HepG2 (cell line): Measurements from ENCODE around the gene PRRC2A. TPM values are rescaled to one million over a fixed set of nuclear protein-coding genes. Genes with fewer than 3 reads are reported as not detected.

ENCODE experiments used
- HNF4A ChIP-seq: sonication (generic); formaldehyde crosslinking; IDR thresholded peaks from 2 replicates; pipeline ENCODE4 v1.4.0; 2020; ENCODE audit warnings: missing genetic modification reagents
- KDM5B ChIP-seq: sonication (generic); formaldehyde crosslinking; IDR thresholded peaks from 2 replicates; pipeline ENCODE4 v1.4.0; 2020; ENCODE audit warnings: missing genetic modification reagents, mild to moderate bottlenecking, borderline replicate concordance
- MNT ChIP-seq: fragments of 450-650 bp; IDR thresholded peaks from 2 replicates; pipeline ENCODE4 v1.6.1; 2016
- NPAS2 ChIP-seq: sonication (generic); formaldehyde crosslinking; IDR thresholded peaks from 2 replicates; pipeline ENCODE4 v1.8.0; 2022; ENCODE audit warnings: mild to moderate bottlenecking, missing genetic modification reagents, borderline replicate concordance
- SKI ChIP-seq: fragments of 450-650 bp; IDR thresholded peaks from one replicate; pipeline ENCODE4 v1.6.1; 2018; ENCODE audit warnings: mild to moderate bottlenecking; ENCODE audit not compliant: partially characterized antibody
- SOX6 ChIP-seq, 2 experiments: fragments of 450-650 bp in 1 of 2; sonication (generic) in 1 of 2; formaldehyde crosslinking in 1 of 2; IDR thresholded peaks; 2 replicates each; pipeline versions ENCODE4 v1.4.0 to v1.6.1; 2017 to 2020; ENCODE audit warnings: antibody characterized with exemption in 1 of 2, mild to moderate bottlenecking in 1 of 2, missing genetic modification reagents in 1 of 2
- SP4 ChIP-seq: sonication (generic); formaldehyde crosslinking; IDR thresholded peaks from 2 replicates; pipeline ENCODE4 v1.8.1; 2023; ENCODE audit warnings: mild to moderate bottlenecking, missing genetic modification reagents
- SYNCRIP ChIP-seq: fragments of 200-400 bp; formaldehyde crosslinking; IDR thresholded peaks from 2 replicates; pipeline ENCODE4 v1.6.1; 2018; ENCODE audit warnings: mild to moderate bottlenecking, low read depth, low read length; ENCODE audit not compliant: insufficient read depth
- THYN1 ChIP-seq: sonication (generic); formaldehyde crosslinking; IDR thresholded peaks from 2 replicates; pipeline ENCODE4 v1.8.1; 2023; ENCODE audit warnings: low read depth, mild to moderate bottlenecking, moderate library complexity, missing genetic modification reagents, borderline replicate concordance
- TRIM22 ChIP-seq: fragments of 450-650 bp; IDR thresholded peaks from 2 replicates; pipeline ENCODE4 v1.6.1; 2017
- ZBTB3 ChIP-seq: sonication (generic); formaldehyde crosslinking; IDR thresholded peaks from 2 replicates; pipeline ENCODE4 v1.4.0; 2020; ENCODE audit warnings: low read depth, mild to moderate bottlenecking, moderate library complexity, missing genetic modification reagents, borderline replicate concordance
- ZFP62 ChIP-seq: sonication (generic); formaldehyde crosslinking; IDR thresholded peaks from 2 replicates; pipeline ENCODE4 v1.4.0; 2020; ENCODE audit warnings: missing genetic modification reagents
- ZNF496 ChIP-seq: sonication (generic); formaldehyde crosslinking; IDR thresholded peaks from 2 replicates; pipeline ENCODE4 v1.8.1; 2023; ENCODE audit warnings: mild to moderate bottlenecking, moderate library complexity, missing genetic modification reagents; ENCODE audit not compliant: insufficient replicate concordance
- ZNF7 ChIP-seq: IDR thresholded peaks from 2 replicates; pipeline ENCODE4 v1.6.1; 2016; ENCODE audit warnings: missing biosample characterization, missing genetic modification reagents
- polyA plus RNA-seq, 8 experiments: library from polyadenylated mRNA; depleted of rRNA in 3 of 8; stranded (reverse) in 7 of 8; unstranded in 1 of 8; fragments of >200 nt; fragmentation: Illumina TruSeq in 4 of 8; extraction: Trizol in 4 of 8; gene quantifications; 2 replicates each; pipeline versions ENCODE4 v1.2.1 to v1.2.3, GENCODE V29; 2011 to 2016; ENCODE audit warnings: low read depth in 4 of 8, missing spikeins in 1 of 8, mixed read lengths in 1 of 8; ENCODE audit not compliant: insufficient read depth in 1 of 8
- total RNA-seq, 5 experiments: library from RNA; depleted of rRNA; stranded (reverse); fragments of >200 nt; fragmentation: Illumina TruSeq; extraction: Trizol; gene quantifications; 2 replicates each; pipeline ENCODE4 v1.2.3, GENCODE V29; 2016; ENCODE audit warnings: low read depth in 1 of 5
- TF ChIP-seq, protein P1 (sequence below): sonication (generic); formaldehyde crosslinking; IDR thresholded peaks from 2 replicates; pipeline ENCODE4 v1.5.0; 2020; ENCODE audit warnings: mild to moderate bottlenecking, missing genetic modification reagents, borderline replicate concordance
- TF ChIP-seq, protein P2 (sequence below): IDR thresholded peaks from 2 replicates; pipeline ENCODE4 v1.6.1; 2016; ENCODE audit warnings: mild to moderate bottlenecking
- TF ChIP-seq, protein P3 (sequence below): sonication (generic); formaldehyde crosslinking; IDR thresholded peaks from 2 replicates; pipeline ENCODE4 v1.4.0; 2020; ENCODE audit warnings: low read depth, missing genetic modification reagents

PRRC2A gene
- total and polyA plus RNA-seq, 2 of the 13 experiments (the other 11 are each of a cell fraction or from before 2014, with no cell fraction given), result 38.9 to 47.4 TPM

DNA sequence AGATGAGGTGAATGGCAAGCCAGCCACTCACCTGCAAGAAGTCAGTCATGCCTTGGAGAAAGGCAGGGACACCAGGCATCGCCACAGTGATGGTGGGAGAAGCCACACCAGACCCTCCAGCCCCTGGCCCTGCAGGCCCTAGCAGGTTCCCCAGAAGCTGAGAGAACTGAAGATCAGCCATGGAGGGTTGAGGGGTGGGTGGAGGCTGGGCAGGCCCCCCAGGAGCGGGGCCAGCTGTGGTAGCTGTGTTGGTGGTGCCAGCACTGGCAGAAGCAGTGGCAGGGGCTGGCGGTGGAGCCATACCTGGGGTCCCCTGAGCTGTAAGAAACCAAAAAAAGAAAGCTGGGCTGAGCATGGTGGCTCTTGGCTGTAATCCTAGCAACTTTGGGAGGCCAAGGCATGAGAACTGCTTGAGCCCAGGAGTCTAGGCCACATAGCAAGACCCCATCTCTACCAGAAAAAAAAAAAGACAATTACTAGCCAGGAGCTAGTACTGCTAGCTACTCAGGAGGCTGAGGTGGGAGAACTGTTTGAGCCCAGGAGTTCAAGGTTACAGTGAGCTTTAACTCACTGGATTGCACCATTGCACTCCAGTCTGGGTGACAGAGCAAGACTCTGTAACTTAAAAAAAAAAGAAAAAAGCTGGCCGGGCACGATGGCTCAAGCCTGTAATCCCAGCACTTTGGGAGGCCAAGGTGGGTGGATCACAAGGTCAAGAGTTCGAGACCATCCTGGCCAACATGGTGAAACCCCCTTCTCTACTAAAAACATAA, 22.5 kb downstream of the PRRC2A start (continued):
- TF ChIP-seq TRIM22, result no peak
- TF ChIP-seq HNF4A (CRISPR knock-in tag), result peak; percentile 78
- no peak for TF ChIP-seq ZNF7 (CRISPR knock-in tag)
- TF ChIP-seq, protein P1, sequence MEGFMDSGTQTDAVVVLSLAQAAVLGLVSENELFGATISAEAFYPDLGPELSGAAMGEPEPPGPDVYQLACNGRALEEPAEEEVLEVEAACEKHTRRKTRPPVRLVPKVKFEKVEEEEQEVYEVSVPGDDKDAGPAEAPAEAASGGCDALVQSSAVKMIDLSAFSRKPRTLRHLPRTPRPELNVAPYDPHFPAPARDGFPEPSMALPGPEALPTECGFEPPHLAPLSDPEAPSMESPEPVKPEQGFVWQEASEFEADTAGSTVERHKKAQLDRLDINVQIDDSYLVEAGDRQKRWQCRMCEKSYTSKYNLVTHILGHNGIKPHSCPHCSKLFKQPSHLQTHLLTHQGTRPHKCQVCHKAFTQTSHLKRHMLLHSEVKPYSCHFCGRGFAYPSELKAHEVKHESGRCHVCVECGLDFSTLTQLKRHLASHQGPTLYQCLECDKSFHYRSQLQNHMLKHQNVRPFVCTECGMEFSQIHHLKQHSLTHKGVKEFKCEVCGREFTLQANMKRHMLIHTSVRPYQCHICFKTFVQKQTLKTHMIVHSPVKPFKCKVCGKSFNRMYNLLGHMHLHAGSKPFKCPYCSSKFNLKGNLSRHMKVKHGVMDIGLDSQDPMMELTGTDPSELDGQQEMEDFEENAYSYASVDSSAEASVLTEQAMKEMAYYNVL, result no peak
- TF ChIP-seq SKI, result peak; percentile 45
- TF ChIP-seq SYNCRIP, result no peak
- no peak for TF ChIP-seq ZNF496 (CRISPR knock-in tag)
- TF ChIP-seq NPAS2 (CRISPR knock-in tag), result no peak
- TF ChIP-seq THYN1 (CRISPR knock-in tag), result no peak
- TF ChIP-seq SP4 (CRISPR knock-in tag), result no peak
- TF ChIP-seq, protein P2, sequence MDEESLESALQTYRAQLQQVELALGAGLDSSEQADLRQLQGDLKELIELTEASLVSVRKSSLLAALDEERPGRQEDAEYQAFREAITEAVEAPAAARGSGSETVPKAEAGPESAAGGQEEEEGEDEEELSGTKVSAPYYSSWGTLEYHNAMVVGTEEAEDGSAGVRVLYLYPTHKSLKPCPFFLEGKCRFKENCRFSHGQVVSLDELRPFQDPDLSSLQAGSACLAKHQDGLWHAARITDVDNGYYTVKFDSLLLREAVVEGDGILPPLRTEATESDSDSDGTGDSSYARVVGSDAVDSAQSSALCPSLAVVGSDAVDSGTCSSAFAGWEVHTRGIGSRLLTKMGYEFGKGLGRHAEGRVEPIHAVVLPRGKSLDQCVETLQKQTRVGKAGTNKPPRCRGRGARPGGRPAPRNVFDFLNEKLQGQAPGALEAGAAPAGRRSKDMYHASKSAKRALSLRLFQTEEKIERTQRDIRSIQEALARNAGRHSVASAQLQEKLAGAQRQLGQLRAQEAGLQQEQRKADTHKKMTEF, result no peak; the same call in 1 of the 2 replicates
- no peak for TF ChIP-seq MNT
- no peak for TF ChIP-seq ZFP62 (CRISPR knock-in tag)
- TF ChIP-seq, protein P3, sequence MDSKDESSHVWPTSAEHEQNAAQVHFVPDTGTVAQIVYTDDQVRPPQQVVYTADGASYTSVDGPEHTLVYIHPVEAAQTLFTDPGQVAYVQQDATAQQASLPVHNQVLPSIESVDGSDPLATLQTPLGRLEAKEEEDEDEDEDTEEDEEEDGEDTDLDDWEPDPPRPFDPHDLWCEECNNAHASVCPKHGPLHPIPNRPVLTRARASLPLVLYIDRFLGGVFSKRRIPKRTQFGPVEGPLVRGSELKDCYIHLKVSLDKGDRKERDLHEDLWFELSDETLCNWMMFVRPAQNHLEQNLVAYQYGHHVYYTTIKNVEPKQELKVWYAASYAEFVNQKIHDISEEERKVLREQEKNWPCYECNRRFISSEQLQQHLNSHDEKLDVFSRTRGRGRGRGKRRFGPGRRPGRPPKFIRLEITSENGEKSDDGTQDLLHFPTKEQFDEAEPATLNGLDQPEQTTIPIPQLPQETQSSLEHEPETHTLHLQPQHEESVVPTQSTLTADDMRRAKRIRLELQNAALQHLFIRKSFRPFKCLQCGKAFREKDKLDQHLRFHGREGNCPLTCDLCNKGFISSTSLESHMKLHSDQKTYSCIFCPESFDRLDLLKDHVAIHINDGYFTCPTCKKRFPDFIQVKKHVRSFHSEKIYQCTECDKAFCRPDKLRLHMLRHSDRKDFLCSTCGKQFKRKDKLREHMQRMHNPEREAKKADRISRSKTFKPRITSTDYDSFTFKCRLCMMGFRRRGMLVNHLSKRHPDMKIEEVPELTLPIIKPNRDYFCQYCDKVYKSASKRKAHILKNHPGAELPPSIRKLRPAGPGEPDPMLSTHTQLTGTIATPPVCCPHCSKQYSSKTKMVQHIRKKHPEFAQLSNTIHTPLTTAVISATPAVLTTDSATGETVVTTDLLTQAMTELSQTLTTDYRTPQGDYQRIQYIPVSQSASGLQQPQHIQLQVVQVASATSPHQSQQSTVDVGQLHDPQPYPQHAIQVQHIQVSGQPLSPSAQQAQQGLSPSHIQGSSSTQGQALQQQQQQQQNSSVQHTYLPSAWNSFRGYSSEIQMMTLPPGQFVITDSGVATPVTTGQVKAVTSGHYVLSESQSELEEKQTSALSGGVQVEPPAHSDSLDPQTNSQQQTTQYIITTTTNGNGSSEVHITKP (CRISPR knock-in tag), result peak; percentile 49
- no peak for TF ChIP-seq SOX6 (IDR thresholded peaks at IDR 0.05)
- TF ChIP-seq SOX6 (CRISPR knock-in tag; IDR thresholded peaks at IDR 0.05), result 0 out of 2 replicates have a peak, but pooled peaks have one; percentile 29
- TF ChIP-seq ZBTB3 (CRISPR knock-in tag), result peak; percentile 71; the same call in 1 of the 2 replicates
- TF ChIP-seq KDM5B (CRISPR knock-in tag), result 0 out of 2 replicates have a peak, but pooled peaks have one; percentile 24
